Endothelial cell of umbilical vein (primary cell): ENCODE measurements around the gene SFXN3. TPM values are rescaled to one million over a fixed set of nuclear protein-coding genes. Genes with fewer than 3 reads are reported as not detected.

ENCODE experiments used
- BruUV-seq: library from RNA; stranded (reverse); fragments of 400-500 nt; replicated peaks from 2 replicates; lab custom pipeline; 2021; lab: Mats Ljungman, UMichigan
- CTCF ChIA-PET: fragments of 300-600, 350-600 bp; sonication (Branson Sonifier 250); formaldehyde crosslinking; loops from one replicate; lab custom pipeline; 2021; ENCODE audit warnings: antibody characterized with exemption, inconsistent platforms; lab: Charles Lee
- POLR2A ChIA-PET: fragments of 300-600, 350-600 bp; sonication (Branson Sonifier 250); formaldehyde crosslinking; loops from one replicate; lab custom pipeline; 2021; ENCODE audit warnings: antibody characterized with exemption, inconsistent platforms; lab: Charles Lee
- DNase-seq: peaks from one replicate; pipeline ENCODE4 v3.0.0-alpha.2; 2011; ENCODE audit warnings: low read depth, low spot score
- FAIRE-seq: peaks from 2 replicates; lab custom pipeline; 2011; peaks lifted over from hg19 to GRCh38; lab: Jason Lieb, UNC
- H2AFZ ChIP-seq: 2 replicates; pipeline ENCODE4 v1.6.0; 2012; ENCODE audit warnings: low read depth, low read length, control low read depth, inconsistent platforms
- H3K27ac ChIP-seq: 2 replicates; pipeline ENCODE4 v1.5.1; 2011; ENCODE audit warnings: low read depth, mild to moderate bottlenecking, control low read depth, low read length, moderate library complexity; ENCODE audit not compliant: insufficient read depth
- H3K27me3 ChIP-seq, 2 experiments: 2 replicates each; pipeline versions ENCODE4 v1.6.0 to v1.6.1; 2011; ENCODE audit warnings: low read length in 2 of 2, mixed read lengths in 1 of 2; ENCODE audit not compliant: control insufficient read depth in 2 of 2, insufficient read depth in 2 of 2
- H3K36me3 ChIP-seq, 2 experiments: 2 replicates in 1 of 2; 3 replicates in 1 of 2; pipeline ENCODE4 v1.5.1; 2011; ENCODE audit warnings: low read length in 2 of 2, mild to moderate bottlenecking in 1 of 2, moderate library complexity in 1 of 2; ENCODE audit not compliant: control insufficient read depth in 2 of 2, insufficient read depth in 2 of 2; ENCODE audit errors: extremely low read depth in 1 of 2
- H3K4me1 ChIP-seq: 3 replicates; pipeline ENCODE4 v1.5.1; 2011; ENCODE audit warnings: mild to moderate bottlenecking, low read length; ENCODE audit not compliant: control insufficient read depth, insufficient read depth; ENCODE audit errors: extremely low read depth
- H3K4me2 ChIP-seq: 2 replicates; pipeline ENCODE4 v1.6.1; 2011; ENCODE audit warnings: low read length, control low read depth, mixed read lengths; ENCODE audit not compliant: insufficient read depth
- H3K4me3 ChIP-seq, 3 experiments: fragments of 200-600 bp in 1 of 3; sonication (generic), shearing (Covaris generic) in 1 of 3; replicated peaks in 1 of 3; 2 replicates each; pipeline ENCODE4 v1.5.1; 2011 to 2016; ENCODE audit warnings: control low read depth in 3 of 3, low read length in 3 of 3, mild to moderate bottlenecking in 2 of 3, inconsistent platforms in 1 of 3, low read depth in 1 of 3, moderate library complexity in 1 of 3; ENCODE audit not compliant: insufficient read depth in 1 of 3
- H3K79me2 ChIP-seq: 2 replicates; pipeline ENCODE4 v1.6.0; 2012; ENCODE audit warnings: low read length, inconsistent platforms; ENCODE audit not compliant: control insufficient read depth, insufficient read depth
- H3K9ac ChIP-seq: replicated peaks from 2 replicates; pipeline ENCODE3; 2011; ENCODE audit warnings: low read length, control low read depth; ENCODE audit not compliant: insufficient read depth; ENCODE audit errors: extremely low read depth
- H3K9me1 ChIP-seq: replicated peaks from 3 replicates; pipeline ENCODE4 v1.6.0; 2011; ENCODE audit warnings: mild to moderate bottlenecking, low read length; ENCODE audit not compliant: control insufficient read depth, insufficient read depth; ENCODE audit errors: extremely low read depth
- H3K9me3 ChIP-seq: replicated peaks from 2 replicates; pipeline ENCODE4 v1.5.1; 2012; ENCODE audit warnings: low read length, inconsistent platforms; ENCODE audit not compliant: control insufficient read depth, insufficient read depth
- H4K20me1 ChIP-seq: replicated peaks from 2 replicates; pipeline ENCODE3; 2011; ENCODE audit warnings: mild to moderate bottlenecking, low read length; ENCODE audit not compliant: control insufficient read depth, insufficient read depth; ENCODE audit errors: extremely low read depth
- CTCF ChIP-seq, 2 donors: IDR thresholded peaks; 1 replicate in 1 of 2; 2 replicates in 1 of 2; pipeline ENCODE4 v1.5.1; 2011; ENCODE audit warnings: low read length in 2 of 2, mild to moderate bottlenecking in 2 of 2, moderate library complexity in 2 of 2, control low read depth in 1 of 2, inconsistent platforms in 1 of 2, low read depth in 1 of 2; ENCODE audit not compliant: insufficient read depth in 1 of 2; ENCODE audit errors: extremely low read depth in 1 of 2
- EZH2 ChIP-seq: IDR thresholded peaks from 2 replicates; pipeline ENCODE4 v1.6.1; 2012; ENCODE audit warnings: borderline replicate concordance, low read depth, mild to moderate bottlenecking, moderate library complexity, low read length, inconsistent platforms; ENCODE audit not compliant: severe bottlenecking
- FOS ChIP-seq: IDR thresholded peaks from 2 replicates; pipeline ENCODE4 v1.6.1; 2011; ENCODE audit warnings: mild to moderate bottlenecking, low read length, moderate library complexity, borderline replicate concordance; ENCODE audit not compliant: insufficient read depth
- GATA2 ChIP-seq: IDR thresholded peaks from 2 replicates; pipeline ENCODE4 v1.7.0; 2011; ENCODE audit warnings: low read depth, mild to moderate bottlenecking, moderate library complexity, mixed read lengths, low read length; ENCODE audit not compliant: insufficient read length, insufficient read depth
- JUN ChIP-seq: IDR thresholded peaks from 2 replicates; pipeline ENCODE4 v1.6.1; 2011; ENCODE audit warnings: borderline replicate concordance, low read depth; ENCODE audit not compliant: insufficient read length, insufficient read depth
- MAX ChIP-seq: IDR thresholded peaks from 2 replicates; pipeline ENCODE4 v1.6.1; 2011; ENCODE audit not compliant: insufficient read depth, insufficient read length
- MYC ChIP-seq: IDR thresholded peaks from one replicate; pipeline ENCODE4 v1.6.1; 2011; ENCODE audit warnings: mild to moderate bottlenecking, low read depth, low read length
- POLR2A ChIP-seq: IDR thresholded peaks from 2 replicates; pipeline ENCODE4 v1.6.1; 2012; ENCODE audit warnings: low read depth, mild to moderate bottlenecking, control low read depth, low read length
- POLR2AphosphoS5 ChIP-seq: IDR thresholded peaks from 2 replicates; pipeline ENCODE4 v1.6.1; 2012; ENCODE audit warnings: low read depth, mild to moderate bottlenecking, control low read depth, low read length, moderate library complexity; ENCODE audit not compliant: insufficient read depth
- dilution Hi-C: fragments of 300-500 bp; cut with MboI; formaldehyde crosslinking; loops from one replicate; pipeline ENCODE4 v1.15.0; 2019; ENCODE audit warnings: low sequenced_read_pairs; ENCODE audit not compliant: extremely low pct_ligation_motif_present
- intact Hi-C: fragments of 100-400 bp; cut with micrococcal nuclease; formaldehyde crosslinking; loops from one replicate; pipeline ENCODE4 v1.10.0; 2022
- polyA plus RNA-seq, 4 experiments: library from polyadenylated mRNA; depleted of rRNA in 3 of 4; stranded (reverse) in 3 of 4; unstranded in 1 of 4; fragments of >200 nt; gene quantifications; 2 replicates each; pipeline versions ENCODE4 v1.2.1 to v1.2.3, GENCODE V29; 2011 to 2012; ENCODE audit warnings: missing spikeins in 1 of 4
- total RNA-seq: library from RNA; stranded (reverse); gene quantifications from 2 replicates; pipeline ENCODE4 v1.2.3, GENCODE V29; 2021

SFXN3 gene
- total and polyA plus RNA-seq, 2 donors (not counting 3 experiments of a cell fraction or from before 2014, with no cell fraction given): 83.1 to 117 TPM

- H4K20me1 ChIP-seq: no peaks in the 10 kb centered on the region
- H3K4me3 ChIP-seq: no peak overlapping the region
- intact Hi-C loops: no loop called here
- peaks cover 27% of the 10 kb centered on the region for H3K79me2 ChIP-seq
- DNase-seq: no peak
- dilution Hi-C loops: no loop called here
- no peak overlapping the region for H3K4me2 ChIP-seq
- no peaks in the 10 kb centered on the region for H3K27me3 ChIP-seq
- TF ChIP-seq CTCF (IDR thresholded peaks at IDR 0.05; ENCODE audit: extremely low read depth in 1 of 2, insufficient read depth in 1 of 2, low read depth in 1 of 2, low read length in 2 of 2) (no peak), MAX (no peak), EZH2 (no peak), POLR2A (no peak), POLR2AphosphoS5 (no peak), JUN (no peak), FOS (no peak), MYC (no peak), GATA2 (no peak)
- H2AFZ ChIP-seq: no peak overlapping the region
- peaks cover 15 to 33% of the 10 kb centered on the region in 2 experiments for H3K36me3 ChIP-seq
- FAIRE-seq: no peak
- H3K9me3 ChIP-seq: no peaks in the 10 kb centered on the region
- ChIA-PET POLR2A (no interaction called here), CTCF (interaction anchor here (2.4 to 8.8 kb wide), 2 partner anchors 9 to 10 kb away, joined by 10 to 92 read pairs; no protein-coding TSS in a partner anchor)
- no TSS peak for BruUV-seq
- H3K27ac ChIP-seq: no peak overlapping the region
- H3K9me1 ChIP-seq: no peaks in the 10 kb centered on the region
- H3K4me1 ChIP-seq: peaks cover 15% of the 10 kb centered on the region
- no peak overlapping the region for H3K9ac ChIP-seq
These were observed 25.7 kb upstream of the SFXN3 start for GRCh38 chr10:101005361-101005760.
